SK-N-SH (cell line): ENCODE measurements around the gene FANCG. TPM values are rescaled to one million over a fixed set of nuclear protein-coding genes. Genes with fewer than 3 reads are reported as not detected.

Experiments used
- CTCF ChIA-PET: fragments of 300-600, 350-600 bp; formaldehyde crosslinking; extraction: SDS; loops from one replicate; lab custom pipeline; 2021; lab: Yijun Ruan, JAX
- POLR2A ChIA-PET: fragments of 350-600 bp; sonication (Branson Sonifier 250); formaldehyde crosslinking; extraction: SDS; loops from one replicate; lab custom pipeline; 2020; ENCODE audit warnings: antibody characterized with exemption, inconsistent platforms; lab: Yijun Ruan, JAX
- DNase-seq: peaks from one replicate; pipeline ENCODE4 v3.0.0; 2012
- H2AFZ ChIP-seq: fragments of 200-600 bp; sonication (generic); 2 replicates; pipeline ENCODE4 v1.8.1; 2016; ENCODE audit warnings: antibody characterized with exemption, mild to moderate bottlenecking, low read depth
- H3F3A ChIP-seq: fragments of 200-600 bp; sonication (generic); replicated peaks from 2 replicates; pipeline ENCODE3; 2016; ENCODE audit warnings: antibody characterized with exemption, mild to moderate bottlenecking; ENCODE audit not compliant: insufficient read depth
- H3K27ac ChIP-seq, 2 experiments: fragments of 200-500 bp in 1 of 2; fragments of 200-600 bp in 1 of 2; sonication (Bioruptor generic) in 1 of 2; sonication (generic), shearing (Covaris generic) in 1 of 2; 2 replicates each; pipeline versions ENCODE4 v1.5.1 to v1.6.1; 2014 to 2016; ENCODE audit warnings: low read depth in 2 of 2, inconsistent platforms in 1 of 2, low read length in 1 of 2, mild to moderate bottlenecking in 1 of 2, mixed read lengths in 1 of 2
- H3K27me3 ChIP-seq: fragments of 200-600 bp; sonication (generic), shearing (Covaris generic); 2 replicates; pipeline ENCODE4 v1.6.1; 2016; ENCODE audit warnings: mixed run types; ENCODE audit not compliant: insufficient read depth
- H3K36me3 ChIP-seq, 2 experiments: fragments of 200-500 bp in 1 of 2; fragments of 200-600 bp in 1 of 2; sonication (Bioruptor generic) in 1 of 2; sonication (generic) in 1 of 2; replicated peaks in 1 of 2; 2 replicates each; pipeline versions ENCODE3 to v1.5.1; 2014 to 2016; ENCODE audit warnings: low read length in 1 of 2, mild to moderate bottlenecking in 1 of 2; ENCODE audit not compliant: insufficient read depth in 2 of 2, control insufficient read depth in 1 of 2
- H3K4me1 ChIP-seq, 2 experiments: fragments of 200-500 bp in 1 of 2; fragments of 200-600 bp in 1 of 2; sonication (Bioruptor generic) in 1 of 2; sonication (generic), shearing (Covaris generic) in 1 of 2; 2 replicates each; pipeline versions ENCODE4 v1.5.1 to v1.6.1; 2014 to 2016; ENCODE audit warnings: low read depth in 1 of 2, low read length in 1 of 2, mixed run types in 1 of 2; ENCODE audit not compliant: insufficient read depth in 2 of 2, control insufficient read depth in 1 of 2
- H3K4me2 ChIP-seq: fragments of 200-600 bp; sonication (generic), shearing (Covaris generic); 2 replicates; pipeline ENCODE4 v1.6.1; 2017; ENCODE audit warnings: mixed run types
- H3K4me3 ChIP-seq, 2 experiments: fragments of 200-500 bp in 1 of 2; fragments of 200-600 bp in 1 of 2; sonication (Bioruptor generic) in 1 of 2; sonication (generic), shearing (Covaris generic) in 1 of 2; 2 replicates each; pipeline versions ENCODE4 v1.5.1 to v1.8.1; 2014 to 2016; ENCODE audit warnings: low read depth in 2 of 2, inconsistent platforms in 1 of 2, low read length in 1 of 2, mild to moderate bottlenecking in 1 of 2, mixed read lengths in 1 of 2, moderate library complexity in 1 of 2
- H3K79me2 ChIP-seq: fragments of 200-600 bp; sonication (generic); 2 replicates; pipeline ENCODE4 v1.8.1; 2017; ENCODE audit warnings: mild to moderate bottlenecking; ENCODE audit not compliant: insufficient read depth
- H3K9ac ChIP-seq: fragments of 200-600 bp; sonication (generic); 2 replicates; pipeline ENCODE4 v1.6.1; 2017; ENCODE audit warnings: mixed run types
- H3K9me2 ChIP-seq: fragments of 200-600 bp; sonication (generic); 2 replicates; pipeline ENCODE4 v1.6.1; 2017; ENCODE audit warnings: mixed run types
- H3K9me3 ChIP-seq: fragments of 200-600 bp; sonication (generic); 2 replicates; pipeline ENCODE4 v1.6.1; 2017; ENCODE audit warnings: mixed run types, mild to moderate bottlenecking, moderate library complexity
- H4K20me1 ChIP-seq: fragments of 200-600 bp; sonication (generic); 2 replicates; pipeline ENCODE4 v1.6.1; 2017; ENCODE audit warnings: mild to moderate bottlenecking, mixed run types; ENCODE audit not compliant: insufficient read depth
- CHD2 ChIP-seq: fragments of 150-350 bp; IDR thresholded peaks from 2 replicates; pipeline ENCODE4 v1.6.1; 2018; ENCODE audit warnings: low read length; ENCODE audit not compliant: partially characterized antibody
- ELF1 ChIP-seq: IDR thresholded peaks from 2 replicates; pipeline ENCODE4 v1.4.0; 2012
- FOSL2 ChIP-seq: IDR thresholded peaks from 2 replicates; pipeline ENCODE4 v1.4.0; 2012; ENCODE audit warnings: low read depth, mild to moderate bottlenecking, moderate library complexity, borderline replicate concordance
- GABPA ChIP-seq: IDR thresholded peaks from 2 replicates; pipeline ENCODE4 v1.4.0; 2012; ENCODE audit warnings: low read depth, mild to moderate bottlenecking
- MEF2A ChIP-seq: IDR thresholded peaks from 2 replicates; pipeline ENCODE4 v1.4.0; 2012; ENCODE audit warnings: low read depth, borderline replicate concordance
- MXI1 ChIP-seq: IDR thresholded peaks from 2 replicates; pipeline ENCODE4 v1.6.1; 2012; ENCODE audit warnings: mild to moderate bottlenecking, low read depth, low read length, improper control_type of control experiment
- NRF1 ChIP-seq: IDR thresholded peaks from 2 replicates; pipeline ENCODE4 v1.6.1; 2012; ENCODE audit warnings: low read depth, mild to moderate bottlenecking, low read length
- PBX3 ChIP-seq: IDR thresholded peaks from 2 replicates; pipeline ENCODE4; 2012
- RFX5 ChIP-seq: IDR thresholded peaks from 2 replicates; pipeline ENCODE4 v1.6.1; 2012; ENCODE audit warnings: mild to moderate bottlenecking, improper control_type of control experiment, low read length
- SMC3 ChIP-seq: IDR thresholded peaks from 2 replicates; pipeline ENCODE4 v1.6.1; 2012; ENCODE audit warnings: low read depth, low read length, improper control_type of control experiment
- TCF12 ChIP-seq: IDR thresholded peaks from 2 replicates; pipeline ENCODE4 v1.4.0; 2012
- WGBS: methylation state at CpG from one replicate; pipeline ENCODE4 v1.1.6; 2017; ENCODE audit warnings: low lambda C conversion rate; 5-methylcytosine and 5-hydroxymethylcytosine counted together
- polyA plus RNA-seq, 3 experiments: library from polyadenylated mRNA; depleted of rRNA; stranded (reverse); fragments of >200 nt; gene quantifications; 2 replicates each; pipeline ENCODE4 v1.2.3, GENCODE V29; 2012
- TF ChIP-seq, protein P1 (sequence below): IDR thresholded peaks from 2 replicates; pipeline ENCODE4 v1.4.0; 2012; ENCODE audit warnings: low read depth
- TF ChIP-seq, protein P2 (sequence below): fragments of 150-350 bp; IDR thresholded peaks from 2 replicates; pipeline ENCODE4 v1.6.1; 2016; ENCODE audit warnings: mild to moderate bottlenecking, low read depth, low read length

The FANCG gene
- polyA plus RNA-seq, 1 of the 3 experiments (the other 2 are of a cell fraction): 25.6 TPM

- POLR2A ChIA-PET: interaction anchor here (1.4 kb wide), 1 partner anchor 13 kb away, joined by 3 read pairs; the partner anchor contains the start of gene VCP
- CTCF ChIA-PET: interaction anchor here (0.6 to 3.4 kb wide), 4 partner anchors 8 to 160 kb away, joined by 3 to 20 read pairs (median 6); partner anchors contain the start of gene PIGO
- Histone ChIP-seq H3K4me3 (no peak overlapping the region), H3K27ac (no peak overlapping the region), H3K27me3 (no peaks in the 10 kb centered on the region), H3K9me2 (no peaks in the 10 kb centered on the region), H3F3A (peaks cover 39% of the 10 kb centered on the region), H3K36me3 (peaks cover 96 to 97% of the 10 kb centered on the region in 2 experiments), H3K9me3 (no peaks in the 10 kb centered on the region), H4K20me1 (peaks cover 15% of the 10 kb centered on the region; the same call in 1 of the 2 replicates), H3K4me1 (no peaks in the 10 kb centered on the region), H3K9ac (no peak overlapping the region), H3K4me2 (no peak overlapping the region), H3K79me2 (peaks cover 27% of the 10 kb centered on the region; the same call in 1 of the 2 replicates), H2AFZ (no peak overlapping the region)
- no peak for DNase-seq
- TF ChIP-seq NRF1 (no peak), ELF1 (no peak), MEF2A (no peak), GABPA (no peak), MXI1 (no peak)
- TF ChIP-seq, protein P1, sequence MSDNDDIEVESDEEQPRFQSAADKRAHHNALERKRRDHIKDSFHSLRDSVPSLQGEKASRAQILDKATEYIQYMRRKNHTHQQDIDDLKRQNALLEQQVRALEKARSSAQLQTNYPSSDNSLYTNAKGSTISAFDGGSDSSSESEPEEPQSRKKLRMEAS: no peak
- WGBS: 96% methylated on average over 10 of the region's 10 CpGs
Measured at GRCh38 chr9:35059438-35059837, 20.3 kb downstream of the FANCG start.

GRCh38 chr9:35057271-35057620, 22.5 kb downstream of the FANCG start:
- no peak overlapping the region for H3K4me3 ChIP-seq
- TF ChIP-seq FOSL2: no peak
- no peak for TF ChIP-seq MXI1
- no peak for DNase-seq
- peaks cover 12% of the 10 kb centered on the region; the same call in 1 of the 2 replicates for H4K20me1 ChIP-seq
- ChIA-PET CTCF (interaction anchor here (1.0 to 3.6 kb wide), 3 partner anchors 8 to 158 kb away, joined by 3 to 14 read pairs (median 3); partner anchors contain the start of gene FANCG), POLR2A (no interaction called here)
- H3K4me1 ChIP-seq: no peaks in the 10 kb centered on the region
- no peaks in the 10 kb centered on the region for H3K9me3 ChIP-seq
- no peaks in the 10 kb centered on the region for H3K27me3 ChIP-seq
- H3K36me3 ChIP-seq: peaks cover 75 to 96% of the 10 kb centered on the region in 2 experiments
- no peak overlapping the region for H3K27ac ChIP-seq
- no peaks in the 10 kb centered on the region for H3K9me2 ChIP-seq
- H3K79me2 ChIP-seq: peaks cover 16% of the 10 kb centered on the region; the same call in 1 of the 2 replicates
- no peak overlapping the region for H3K4me2 ChIP-seq
- H2AFZ ChIP-seq: no peak overlapping the region
- 97% methylated on average over 8 of the region's 8 CpGs for WGBS
- H3K9ac ChIP-seq: no peak overlapping the region
- H3F3A ChIP-seq: peaks cover 47% of the 10 kb centered on the region

DNA sequence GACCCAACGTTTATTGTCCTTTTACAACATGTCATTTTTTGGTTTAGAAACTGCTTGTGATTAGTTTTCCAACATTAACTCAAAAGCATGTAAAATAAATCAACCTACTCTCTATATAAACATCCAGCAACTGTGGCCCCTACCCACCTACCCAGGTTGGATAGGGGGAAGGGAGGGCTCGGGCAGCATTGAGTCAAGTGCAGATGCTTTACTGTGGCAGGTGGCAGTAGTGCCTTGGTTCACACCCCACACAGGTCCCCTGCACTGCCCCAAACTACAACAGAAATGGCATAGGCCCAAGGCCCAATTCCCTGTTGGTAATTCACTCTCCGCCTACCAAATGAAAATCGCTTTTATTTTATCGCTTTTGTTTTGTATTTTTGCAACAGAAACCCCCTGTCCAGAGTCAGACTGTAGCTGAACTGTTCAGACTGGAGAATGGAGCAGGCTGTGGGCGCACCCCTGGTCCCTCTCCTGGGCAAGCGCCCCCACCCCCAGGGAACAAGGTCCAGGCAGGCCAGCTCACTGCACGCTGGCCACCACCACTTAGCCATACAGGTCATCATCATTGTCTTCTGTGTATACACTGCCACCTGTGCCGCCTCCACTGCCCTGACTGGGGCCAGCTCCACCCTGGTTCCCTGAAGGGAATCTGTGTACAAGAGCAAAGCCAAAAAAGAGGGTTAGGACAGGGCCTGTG, 23.0 kb downstream of the FANCG start:
- Histone ChIP-seq H3K79me2 (peaks cover 16% of the 10 kb centered on the region; the same call in 1 of the 2 replicates), H3K9ac (no peak overlapping the region), H3K4me2 (no peak overlapping the region), H4K20me1 (peaks cover 8% of the 10 kb centered on the region; the same call in 1 of the 2 replicates), H3K36me3 (peaks cover 70 to 93% of the 10 kb centered on the region in 2 experiments), H2AFZ (no peak overlapping the region), H3K4me3 (no peak overlapping the region), H3K27me3 (no peaks in the 10 kb centered on the region), H3K9me3 (no peaks in the 10 kb centered on the region), H3K4me1 (no peaks in the 10 kb centered on the region), H3F3A (peaks cover 50% of the 10 kb centered on the region)
- 89% methylated on average over 9 of the region's 9 CpGs for WGBS
- DNase-seq: no peak
- ChIA-PET CTCF (interaction anchor here (1.0 to 3.6 kb wide), 3 partner anchors 9 to 157 kb away, joined by 3 to 14 read pairs (median 3); partner anchors contain the start of gene FANCG), POLR2A (no interaction called here)
- TF ChIP-seq FOSL2 (no peak), TCF12 (no peak), PBX3 (no peak), SMC3 (no peak), RFX5 (no peak), MEF2A (no peak), NRF1 (no peak), CHD2 (no peak)
- TF ChIP-seq, protein P2, sequence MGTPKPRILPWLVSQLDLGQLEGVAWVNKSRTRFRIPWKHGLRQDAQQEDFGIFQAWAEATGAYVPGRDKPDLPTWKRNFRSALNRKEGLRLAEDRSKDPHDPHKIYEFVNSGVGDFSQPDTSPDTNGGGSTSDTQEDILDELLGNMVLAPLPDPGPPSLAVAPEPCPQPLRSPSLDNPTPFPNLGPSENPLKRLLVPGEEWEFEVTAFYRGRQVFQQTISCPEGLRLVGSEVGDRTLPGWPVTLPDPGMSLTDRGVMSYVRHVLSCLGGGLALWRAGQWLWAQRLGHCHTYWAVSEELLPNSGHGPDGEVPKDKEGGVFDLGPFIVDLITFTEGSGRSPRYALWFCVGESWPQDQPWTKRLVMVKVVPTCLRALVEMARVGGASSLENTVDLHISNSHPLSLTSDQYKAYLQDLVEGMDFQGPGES: no peak
- TF ChIP-seq, all 33 proteins: peak for 0
- Histone ChIP-seq H3K9me2 (no peaks in the 10 kb centered on the region), H3K27ac (no peak overlapping the region)
